Ovary (tissue), 9 donors: Measurements from ENCODE around the gene LBX2. TPM values are rescaled to one million over a fixed set of nuclear protein-coding genes. Genes with fewer than 3 reads are reported as not detected.

Source experiments
- DNase-seq, 5 donors: peaks; one replicate each; pipeline ENCODE4 v3.0.0-alpha.2; 2019 to 2020
- H3K27ac ChIP-seq, 2 donors: fragments of 200-600 bp; one replicate each; pipeline versions ENCODE4 v1.5.1 to v1.8.0; 2019 to 2022
- H3K27me3 ChIP-seq: fragments of 200-600 bp; one replicate; pipeline ENCODE4 v1.8.0; 2022
- H3K36me3 ChIP-seq: fragments of 200-600 bp; sonication (generic); one replicate; pipeline ENCODE4 v1.5.1; 2019
- H3K4me1 ChIP-seq: one replicate; pipeline ENCODE4 v1.8.1; 2013; ENCODE audit warnings: mild to moderate bottlenecking, moderate library complexity; ENCODE audit not compliant: insufficient read depth
- H3K4me3 ChIP-seq: fragments of 200-600 bp; sonication (generic); one replicate; pipeline ENCODE4 v1.5.1; 2017
- H3K9me3 ChIP-seq, 2 donors: fragments of 200-600 bp in 1 of 2; sonication (generic) in 1 of 2; one replicate each; pipeline versions ENCODE4 v1.5.1 to v1.8.1; 2013 to 2019; ENCODE audit warnings: mild to moderate bottlenecking in 1 of 2, moderate library complexity in 1 of 2
- EP300 ChIP-seq: sonication (generic); formaldehyde crosslinking; IDR thresholded peaks from one replicate; pipeline ENCODE4 v1.6.1; 2017; ENCODE audit warnings: antibody characterized with exemption
- POLR2A ChIP-seq: fragments of 450-650 bp; IDR thresholded peaks from one replicate; pipeline ENCODE4 v1.6.1; 2017; ENCODE audit warnings: antibody characterized with exemption, mild to moderate bottlenecking, moderate library complexity
- WGBS, 3 donors: extraction: QIAGEN DNeasy Blood & Tissue Kit in 1 of 3; methylation state at CpG; one replicate each; pipeline versions ENCODE4 v1.1.5 to v1.1.7; 2013 to 2017; 5-methylcytosine and 5-hydroxymethylcytosine counted together
- intact Hi-C, 4 donors: fragments of 100-400 bp; cut with DNase I; formaldehyde crosslinking; loops; one replicate each; pipeline versions ENCODE4 v1.11.0 to v1.15.1; 2022 to 2023
- polyA plus RNA-seq, 2 donors: library from polyadenylated mRNA; stranded (reverse); fragments of 200-250 nt in 1 of 2; fragments of 350-450 nt in 1 of 2; fragmentation: Illumina TruSeq in 1 of 2; extraction: RNeasy Lipid Tissue Mini Kit (QIAGEN cat#74804) in 1 of 2; gene quantifications; one replicate each; pipeline ENCODE4 v1.2.3, GENCODE V29; 2013 to 2014
- total RNA-seq, 7 donors: library from RNA; depleted of rRNA in 2 of 7; stranded (reverse); fragments of >200 nt in 2 of 7; fragmentation: NEBNext Ultra II Directional in 3 of 7; extraction: Animal tissue kit (Norgen Biotek cat#: 25700) in 3 of 7; gene quantifications; one replicate each; pipeline versions ENCODE4 v1.1.0 to v1.2.4, GENCODE V29; 2016 to 2023
- TF ChIP-seq, protein P1 (sequence below), 3 donors: fragments of 450-650 bp in 2 of 3; fragments of 200-600 bp in 1 of 3; IDR thresholded peaks; one replicate each; pipeline versions ENCODE4 v1.5.1 to v1.8.0; 2016 to 2022; ENCODE audit warnings: antibody characterized with exemption in 3 of 3, mild to moderate bottlenecking in 1 of 3
- donor health status: DM: no; HTN: no; CAD: no; lungs with moderate emphysema.
- donor health status: DM: no; HTN: no; CAD: no.
- donor health status: Bipolar disorder and iron deficiency.
- donor health status: DM: yes; HTN: yes; CAD: no.
- donor health status: DM: no; HTN: no; CAD: no.
- donor health status: DM: yes; HTN: yes; CAD: no.

The LBX2 gene
- total and polyA plus RNA-seq, 9 donors: 0.15 to 1.2 (median 0.22) TPM; not detected in 4

DNA sequence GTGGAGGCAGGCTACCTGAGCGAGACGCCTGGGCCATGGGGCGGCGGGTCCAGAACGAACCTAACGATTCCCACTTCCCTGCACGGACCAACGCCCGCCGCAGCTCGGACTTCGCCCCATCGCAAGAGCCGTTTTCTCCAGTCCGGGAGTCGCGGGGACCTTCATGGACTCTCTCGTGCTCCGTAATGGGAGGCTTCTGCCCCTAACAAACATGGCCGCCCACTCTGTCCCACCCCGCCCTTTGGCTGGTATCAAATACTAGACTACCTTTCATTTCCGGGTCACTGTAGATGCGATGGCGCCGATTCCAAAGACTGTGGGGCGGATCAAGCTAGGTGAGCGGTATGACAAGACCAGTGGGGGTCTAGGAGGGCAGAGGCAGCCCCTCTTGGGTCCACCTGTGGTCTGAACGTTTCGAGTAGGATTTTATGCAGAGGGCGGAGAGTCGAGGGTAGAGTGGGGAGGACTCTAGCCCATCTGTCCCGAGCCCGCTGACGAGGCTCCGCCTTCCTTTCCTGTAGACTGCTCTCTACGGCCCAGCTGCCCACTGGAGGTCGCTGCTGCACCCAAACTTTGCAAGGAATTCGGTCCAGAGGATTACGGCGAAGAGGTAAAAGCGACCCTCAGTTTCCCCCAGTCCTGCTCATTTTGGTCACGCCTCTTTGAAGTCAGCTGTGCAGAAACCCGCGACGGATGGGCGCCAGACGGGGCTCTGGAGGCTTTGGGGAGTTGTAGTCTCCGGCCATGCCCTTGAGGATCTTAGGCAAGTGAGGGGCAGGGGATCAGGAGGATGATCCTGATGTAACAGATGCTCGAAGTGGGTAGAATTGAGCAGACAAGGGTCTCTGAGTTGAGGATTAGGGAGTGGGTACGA is 16.4 kb downstream of the LBX2 start, which contains the start of the genes CCDC142 and TTC31:
CCDC142 (minus strand) TSS at position 198 of the 874 bp plus-strand sequence; CDS start at position 37, 161 bp downstream.
TTC31 (plus strand) TSS at position 281 of the 874 bp plus-strand sequence; CDS start at position 296, 15 bp downstream.
- WGBS, 3 donors: 0% methylated on average over 50 of the region's 50 CpGs
- intact Hi-C loops: loop anchor here in 2 of 4 donors (5.0 kb wide), 2 partner anchors 49 to 104 kb away; no protein-coding TSS in a partner anchor
- TF ChIP-seq, protein P1, sequence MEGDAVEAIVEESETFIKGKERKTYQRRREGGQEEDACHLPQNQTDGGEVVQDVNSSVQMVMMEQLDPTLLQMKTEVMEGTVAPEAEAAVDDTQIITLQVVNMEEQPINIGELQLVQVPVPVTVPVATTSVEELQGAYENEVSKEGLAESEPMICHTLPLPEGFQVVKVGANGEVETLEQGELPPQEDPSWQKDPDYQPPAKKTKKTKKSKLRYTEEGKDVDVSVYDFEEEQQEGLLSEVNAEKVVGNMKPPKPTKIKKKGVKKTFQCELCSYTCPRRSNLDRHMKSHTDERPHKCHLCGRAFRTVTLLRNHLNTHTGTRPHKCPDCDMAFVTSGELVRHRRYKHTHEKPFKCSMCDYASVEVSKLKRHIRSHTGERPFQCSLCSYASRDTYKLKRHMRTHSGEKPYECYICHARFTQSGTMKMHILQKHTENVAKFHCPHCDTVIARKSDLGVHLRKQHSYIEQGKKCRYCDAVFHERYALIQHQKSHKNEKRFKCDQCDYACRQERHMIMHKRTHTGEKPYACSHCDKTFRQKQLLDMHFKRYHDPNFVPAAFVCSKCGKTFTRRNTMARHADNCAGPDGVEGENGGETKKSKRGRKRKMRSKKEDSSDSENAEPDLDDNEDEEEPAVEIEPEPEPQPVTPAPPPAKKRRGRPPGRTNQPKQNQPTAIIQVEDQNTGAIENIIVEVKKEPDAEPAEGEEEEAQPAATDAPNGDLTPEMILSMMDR (IDR thresholded peaks at IDR 0.05): peak; percentile 76 to 87 (median 83)
- TF ChIP-seq EP300: peak; percentile 24
- TF ChIP-seq POLR2A: peak; percentile 53

DNA sequence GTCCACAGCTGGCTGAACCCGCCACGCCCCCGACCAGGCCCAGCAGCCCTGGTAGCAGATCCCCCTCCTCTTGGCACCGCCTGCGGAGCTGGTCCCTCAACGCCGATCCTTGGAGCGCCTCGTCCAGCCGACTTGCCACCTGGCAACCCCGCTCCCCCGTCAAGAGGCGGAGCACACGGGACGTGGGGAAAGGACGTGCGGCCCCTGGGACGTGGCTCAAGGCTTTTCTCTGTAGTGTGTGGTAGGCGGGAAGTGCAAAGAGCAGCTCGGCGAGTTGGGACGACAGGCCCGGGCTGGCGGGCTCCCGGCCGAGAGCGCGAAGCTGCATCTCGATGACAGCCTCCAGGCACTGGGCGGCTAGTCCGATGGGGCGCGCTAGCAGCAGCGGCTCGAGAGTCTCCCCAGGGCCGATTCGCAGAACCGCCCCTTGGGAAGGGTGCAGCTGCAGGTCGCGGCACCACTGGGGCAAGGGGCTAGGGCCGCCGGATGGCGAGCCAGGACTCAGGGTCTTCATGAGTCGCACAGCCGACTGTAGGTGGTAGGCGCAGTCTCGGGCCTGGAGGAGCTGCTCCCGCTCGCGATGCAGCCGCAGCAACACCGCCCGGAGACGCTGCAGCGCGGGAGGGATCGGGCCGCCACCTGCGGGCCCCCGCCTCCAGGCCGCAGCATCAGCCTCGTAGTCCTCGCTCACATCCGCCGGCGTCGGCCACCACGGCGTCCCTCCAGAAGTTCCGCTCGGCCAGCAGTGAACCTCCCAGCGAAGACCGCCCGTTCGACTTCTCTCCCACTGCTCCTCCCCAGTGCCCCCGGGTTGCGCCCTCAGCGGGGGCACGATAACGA is 17.2 kb downstream of the LBX2 start:
- Histone ChIP-seq H3K4me1 (peaks cover 8% of the 10 kb centered on the region), H3K4me3 (peak overlapping the region; percentile 48), H3K27ac (peak overlapping the region; percentile 86 to 87), H3K36me3 (no peaks in the 10 kb centered on the region), H3K27me3 (no peaks in the 10 kb centered on the region), H3K9me3 (no peaks in the 10 kb centered on the region)
- TF ChIP-seq POLR2A (no peak), EP300 (no peak)
- TF ChIP-seq, protein P1 (IDR thresholded peaks at IDR 0.05): no peak
- peak in 2 of 5 donors; percentile 48 to 56 for DNase-seq
- 0 to 1% (median 1%) methylated on average over 62 to 80 of the region's 80 CpGs for WGBS, 3 donors
- intact Hi-C loops: loop anchor here in 2 of 4 donors (5.0 kb wide), 2 partner anchors 50 to 105 kb away; no protein-coding TSS in a partner anchor

More for the DNA sequence above, 16.4 kb downstream of the LBX2 start, which contains the start of the genes CCDC142 and TTC31:
- Histone ChIP-seq H3K4me1 (peaks cover 8% of the 10 kb centered on the region), H3K9me3 (no peaks in the 10 kb centered on the region), H3K4me3 (peak within 1 kb of the TSS; percentile 48), H3K36me3 (no peaks in the 10 kb centered on the region), H3K27ac (peak within 1 kb of the TSS; percentile 86 to 87), H3K27me3 (no peaks in the 10 kb centered on the region)
- DNase-seq: peak; percentile 94 to 97 (median 94)

DNA sequence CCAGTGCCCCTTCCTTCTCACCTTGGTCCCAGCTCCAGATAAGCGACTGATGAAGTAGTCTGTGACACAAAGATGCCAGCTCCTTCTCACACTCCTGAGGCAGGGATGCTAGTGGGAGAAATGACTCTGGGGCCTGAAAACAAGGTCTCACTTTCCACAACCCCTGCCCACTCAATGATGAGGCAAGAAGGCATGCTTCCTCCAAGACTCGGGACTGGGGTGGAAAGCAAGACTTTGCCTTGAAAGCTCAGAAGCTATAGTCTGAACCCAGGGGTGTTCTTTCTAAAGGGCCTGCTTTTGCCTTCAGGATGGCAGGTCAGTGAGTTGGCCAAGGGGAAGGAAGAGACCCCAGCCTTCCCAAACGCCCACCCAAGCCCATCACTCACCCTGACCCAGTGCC is 18.0 kb downstream of the LBX2 start:
- H3K9me3 ChIP-seq: no peaks in the 10 kb centered on the region
- intact Hi-C loops: loop anchor here in 2 of 4 donors (5.0 kb wide), 2 partner anchors 51 to 106 kb away; no protein-coding TSS in a partner anchor
- no peak for DNase-seq
- H3K27me3 ChIP-seq: no peaks in the 10 kb centered on the region
- H3K27ac ChIP-seq: no peak overlapping the region
- H3K4me1 ChIP-seq: peaks cover 8% of the 10 kb centered on the region
- H3K36me3 ChIP-seq: no peaks in the 10 kb centered on the region
- TF ChIP-seq, protein P1 (IDR thresholded peaks at IDR 0.05): no peak
- TF ChIP-seq POLR2A (no peak), EP300 (no peak)
- H3K4me3 ChIP-seq: peak overlapping the region; percentile 48
- WGBS, 3 donors: 37 to 46% (median 40%) methylated on average over 3 of the region's 3 CpGs

DNA sequence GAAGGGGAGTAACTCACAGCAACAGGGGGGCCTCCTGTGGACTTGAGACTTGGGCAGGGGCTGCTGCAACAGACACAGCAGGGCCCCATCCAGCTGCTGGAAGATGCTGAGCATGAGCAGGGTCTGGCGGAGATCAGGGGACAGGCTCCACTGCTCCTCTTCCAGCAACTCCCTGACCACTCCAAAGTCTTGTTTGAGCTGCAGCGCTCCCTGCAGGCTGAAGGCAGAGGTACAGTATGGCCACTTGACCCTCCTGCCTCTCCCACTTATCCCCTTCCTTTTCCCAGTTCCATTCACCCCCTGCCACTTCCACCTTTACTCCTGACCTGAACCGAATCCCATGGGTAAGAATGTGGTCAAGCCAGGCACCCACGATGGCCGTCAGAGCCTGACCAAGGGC is 24.5 kb downstream of the LBX2 start:
- DNase-seq: no peak
- H3K36me3 ChIP-seq: no peaks in the 10 kb centered on the region

More for the DNA sequence above, 24.5 kb downstream of the LBX2 start:
- 82 to 88% (median 88%) methylated on average over 5 of the region's 5 CpGs for WGBS, 3 donors
- intact Hi-C loops: loop anchor here in 1 of 4 donors (5.0 kb wide), 1 partner anchor 177 kb away; the partner anchor contains the start of gene SEMA4F
- H3K27ac ChIP-seq: no peak overlapping the region
- no peak overlapping the region for H3K4me3 ChIP-seq
- no peaks in the 10 kb centered on the region for H3K9me3 ChIP-seq
- H3K27me3 ChIP-seq: no peaks in the 10 kb centered on the region
- no peak for TF ChIP-seq POLR2A
- TF ChIP-seq, protein P1 (IDR thresholded peaks at IDR 0.05): no peak
- TF ChIP-seq EP300: no peak
- peaks cover 5% of the 10 kb centered on the region for H3K4me1 ChIP-seq
